Measurements from ENCODE around the gene THRSP. TPM values are rescaled to one million over a fixed set of nuclear protein-coding genes. Genes with fewer than 3 reads are reported as not detected.

The THRSP gene
- total and polyA plus RNA-seq, 2 of the 4 experiments (the other 2 are of a cell fraction) = not detected

- Histone ChIP-seq H2AK5ac (ENCODE audit: low read depth, low read length) (no peak overlapping the region), H3K4me1 (ENCODE audit: control insufficient read depth, insufficient read depth, low read length) (peaks cover 2% of the 10 kb centered on the region; the same call in 1 of the 2 replicates), H3K27ac (ENCODE audit: insufficient read depth, low read length) (no peak overlapping the region; the same call in 1 of the 2 replicates), H4K91ac (ENCODE audit: insufficient read depth, low read depth, low read length) (no peak overlapping the region), H3K23ac (ENCODE audit: low read depth, low read length) (no peak overlapping the region), H2BK120ac (ENCODE audit: low read depth, low read length) (no peak overlapping the region), H3K9me1 (ENCODE audit: insufficient read depth, low read length) (peaks cover 4% of the 10 kb centered on the region; the same call in 1 of the 2 replicates), H3K56ac (ENCODE audit: extremely low read depth, insufficient read depth, low read length) (no peak overlapping the region), H3K27me3 (ENCODE audit: control insufficient read depth, insufficient read depth, low read length) (no peaks in the 10 kb centered on the region), H3K14ac (replicated peaks; ENCODE audit: low read depth, low read length) (no peak overlapping the region; the same call in 1 of the 2 replicates), H4K20me1 (ENCODE audit: insufficient read depth, low read length) (0 out of 2 replicates have a peak, but pooled peaks cover 2% of the 10 kb centered on the region), H2AK9ac (replicated peaks; ENCODE audit: low read depth, low read length, poor library complexity) (no peak overlapping the region), H3K36me3 (ENCODE audit: control insufficient read depth, insufficient read depth, low read length) (peaks cover 8% of the 10 kb centered on the region), H3K4me2 (ENCODE audit: low read depth, low read length) (peak overlapping the region; percentile 29; the same call in 1 of the 2 replicates), H3K4ac (ENCODE audit: low read depth, low read length) (no peak overlapping the region), H4K8ac (ENCODE audit: low read depth in 2 of 2, low read length in 2 of 2) (no peak overlapping the region), H3K79me1 (ENCODE audit: low read depth in 1 of 2, low read length in 2 of 2) (no peaks in the 10 kb centered on the region; a peak in 1 of 4 replicates), H2BK15ac (ENCODE audit: low read depth, low read length) (no peak overlapping the region), H3K9ac (ENCODE audit: low read depth, low read length) (no peak overlapping the region), H2AFZ (replicated peaks; ENCODE audit: low read length, poor library complexity) (no peak overlapping the region), H2BK20ac (ENCODE audit: low read depth, low read length) (no peak overlapping the region), H2BK5ac (ENCODE audit: low read depth, low read length, poor library complexity, severe bottlenecking) (peak overlapping the region; percentile 72), H3K4me3 (ENCODE audit: insufficient read depth, low read depth, low read length) (no peak overlapping the region), H3K18ac (ENCODE audit: low read depth, low read length) (no peak overlapping the region), H4K5ac (ENCODE audit: low read depth, low read length) (no peak overlapping the region), H3K9me3 (ENCODE audit: control insufficient read depth, insufficient read depth, low read length) (no peaks in the 10 kb centered on the region)
- WGBS, 2 experiments (ENCODE audit: extremely low coverage in 2 of 2, insufficient read length in 1 of 2) = no CpG with 5 or more reads among the region's 2 CpGs
- DNase-seq (peak; percentile 85), ATAC-seq (ENCODE audit: low read depth) (peak; percentile 84)
- intact Hi-C loops (cut with micrococcal nuclease) = no loop called here
- POLR2A ChIA-PET (ENCODE audit: unreplicated experiment) = no interaction called here
- in situ Hi-C loops (cut with MboI; ENCODE audit: low sequenced_read_pairs) = no loop called here
- CTCF ChIA-PET = interaction anchor here (0.6 kb wide), 1 partner anchor 30 kb away, joined by 6 read pairs; no protein-coding TSS in a partner anchor
- 0 out of 2 replicates have a peak, but pooled peaks have one; percentile 7 for TF ChIP-seq FOS (IDR thresholded peaks at IDR 0.05; ENCODE audit: low read depth, low read length)
- TF ChIP-seq MAZ (IDR thresholded peaks at IDR 0.05; ENCODE audit: borderline replicate concordance, low read depth, low read length) = no peak
- TF ChIP-seq BHLHE40 (IDR thresholded peaks at IDR 0.05; ENCODE audit: low read depth, low read length) = no peak
- 0 out of 2 replicates have a peak, but pooled peaks have one; percentile 51 for TF ChIP-seq MXI1 (IDR thresholded peaks at IDR 0.05; ENCODE audit: borderline replicate concordance, low read depth, low read length)
- TF ChIP-seq RFX5 (IDR thresholded peaks at IDR 0.05; ENCODE audit: low read depth, low read length) = no peak
- TF ChIP-seq POLR2A (IDR thresholded peaks at IDR 0.05; ENCODE audit: low read depth, low read length) = no peak
- TF ChIP-seq USF2 (IDR thresholded peaks at IDR 0.05; ENCODE audit: low read depth, low read length) = no peak
- no peak for TF ChIP-seq ELK1 (IDR thresholded peaks at IDR 0.05; ENCODE audit: borderline replicate concordance, low read depth, low read length)
- TF ChIP-seq MAFK (IDR thresholded peaks at IDR 0.05; ENCODE audit: low read depth, low read length) = no peak
- no peak for TF ChIP-seq CTCF (conservative IDR thresholded peaks at IDR 0.05; ENCODE audit: low read depth, low read length)
- TF ChIP-seq SMC3 (IDR thresholded peaks at IDR 0.05; ENCODE audit: low read depth, low read length) = no peak
- no peak for TF ChIP-seq RCOR1 (IDR thresholded peaks at IDR 0.05; ENCODE audit: insufficient replicate concordance, low read length)
- peak; percentile 50; the same call in 1 of the 2 replicates for TF ChIP-seq CEBPB (IDR thresholded peaks at IDR 0.05; ENCODE audit: low read depth, low read length)
- no peak for TF ChIP-seq CHD1 (IDR thresholded peaks at IDR 0.05; ENCODE audit: low read depth, low read length)
- no peak for TF ChIP-seq NFE2L2 (IDR thresholded peaks at IDR 0.05; ENCODE audit: low read depth, low read length)
- no peak for TF ChIP-seq RAD21 (IDR thresholded peaks at IDR 0.05; ENCODE audit: low read length)
- no TSS peak for BruUV-seq (replicated peaks)
- dilution Hi-C loops (cut with HindIII; ENCODE audit: low sequenced_read_pairs, unreplicated experiment) = no loop called here
Measured at GRCh38 chr11:78110830-78111229, 47.2 kb downstream of the THRSP start.

Data from IMR-90 (cell line).